ENCODE data around the gene CCL26. TPM values are rescaled to one million over a fixed set of nuclear protein-coding genes. Genes with fewer than 3 reads are reported as not detected.

The CCL26 gene
- total RNA-seq, 4 donors from 2014 or later: not detected

GRCh38 chr7:75815418-75816064 lies 43.5 kb upstream of the CCL26 start:
- no peak for TF ChIP-seq POLR2A (IDR thresholded peaks at IDR 0.05)
- no peak for TF ChIP-seq CTCF (IDR thresholded peaks at IDR 0.05)
- 62 to 68% methylated on average over 10 of the region's 10 CpGs for WGBS, 2 donors
- Histone ChIP-seq H3K9me3 (no peaks in the 10 kb centered on the region), H3K27me3 (no peaks in the 10 kb centered on the region), H3K27ac (no peak overlapping the region), H3K4me3 (replicated peaks in 1 of 3) (no peak overlapping the region), H3K4me1 (no peaks in the 10 kb centered on the region), H3K36me3 (no peaks in the 10 kb centered on the region)
- no peak for DNase-seq
- intact Hi-C loops (cut with DNase I): no loop called here

- WGBS, 2 donors: 82 to 84% methylated on average over 12 to 13 of the region's 13 CpGs
- Histone ChIP-seq H3K27ac (no peak overlapping the region), H3K36me3 (no peaks in the 10 kb centered on the region), H3K4me1 (no peaks in the 10 kb centered on the region), H3K27me3 (no peaks in the 10 kb centered on the region), H3K4me3 (replicated peaks in 1 of 3) (no peak overlapping the region), H3K9me3 (no peaks in the 10 kb centered on the region)
- intact Hi-C loops (cut with DNase I): no loop called here
- TF ChIP-seq CTCF (IDR thresholded peaks at IDR 0.05): no peak
- TF ChIP-seq POLR2A (IDR thresholded peaks at IDR 0.05): no peak
- DNase-seq: no peak
Observed at GRCh38 chr7:75814407-75814947, 42.5 kb upstream of the CCL26 start.

- WGBS, 2 donors: 65 to 78% methylated on average over 7 of the region's 7 CpGs
- no peaks in the 10 kb centered on the region for H3K9me3 ChIP-seq
- no peak within 1 kb of the TSS for H3K4me3 ChIP-seq (replicated peaks in 1 of 3)
- H3K4me1 ChIP-seq: no peaks in the 10 kb centered on the region
- no peaks in the 10 kb centered on the region for H3K36me3 ChIP-seq
- no peak within 1 kb of the TSS for H3K27ac ChIP-seq
- no peak for DNase-seq
- H3K27me3 ChIP-seq: no peaks in the 10 kb centered on the region
- TF ChIP-seq CTCF (IDR thresholded peaks at IDR 0.05) (no peak), POLR2A (IDR thresholded peaks at IDR 0.05) (no peak)
- intact Hi-C loops (cut with DNase I): no loop called here
Observed at GRCh38 chr7:75813781-75814236, 41.8 kb upstream of the CCL26 start, which contains the start of gene CCL24. Gene CCL24 (minus strand): TSS chr7:75813806. CDS start chr7:75813715, 91 bp downstream.

GRCh38 chr7:75813084-75813483 lies 41.1 kb upstream of the CCL26 start:
- no peak for TF ChIP-seq CTCF (IDR thresholded peaks at IDR 0.05)
- TF ChIP-seq POLR2A (IDR thresholded peaks at IDR 0.05): no peak
- Histone ChIP-seq H3K9me3 (no peaks in the 10 kb centered on the region), H3K27me3 (no peaks in the 10 kb centered on the region), H3K36me3 (no peaks in the 10 kb centered on the region), H3K4me3 (replicated peaks in 1 of 3) (no peak overlapping the region), H3K4me1 (no peaks in the 10 kb centered on the region), H3K27ac (no peak overlapping the region)
- 53 to 81% methylated on average over 3 of the region's 3 CpGs for WGBS, 2 donors
- intact Hi-C loops (cut with DNase I): no loop called here
- DNase-seq: no peak

GRCh38 chr7:75811894-75812678 lies 40.1 kb upstream of the CCL26 start:
- Histone ChIP-seq H3K27me3 (no peaks in the 10 kb centered on the region), H3K36me3 (no peaks in the 10 kb centered on the region), H3K4me1 (no peaks in the 10 kb centered on the region), H3K27ac (no peak overlapping the region), H3K9me3 (no peaks in the 10 kb centered on the region), H3K4me3 (replicated peaks in 1 of 3) (no peak overlapping the region)
- TF ChIP-seq CTCF (IDR thresholded peaks at IDR 0.05): no peak
- TF ChIP-seq POLR2A (IDR thresholded peaks at IDR 0.05): no peak
- no peak for DNase-seq
- 77 to 88% methylated on average over 11 of the region's 11 CpGs for WGBS, 2 donors
- intact Hi-C loops (cut with DNase I): no loop called here
